KMS-11 (cell line): ENCODE measurements around the gene WNT7A.

ENCODE experiments used
- H2AFZ ChIP-seq: fragments of 200-600 bp; sonication (generic); 2 replicates; pipeline ENCODE4 v1.6.1; 2016; ENCODE audit warnings: antibody characterized with exemption, mixed run types, low read depth
- H3K27ac ChIP-seq: fragments of 200-600 bp; sonication (generic); 2 replicates; pipeline ENCODE4 v1.6.1; 2016; ENCODE audit warnings: mild to moderate bottlenecking, mixed run types
- H3K27me3 ChIP-seq: fragments of 200-600 bp; sonication (generic); 2 replicates; pipeline ENCODE4 v1.6.1; 2017; ENCODE audit warnings: mild to moderate bottlenecking, low read depth, mixed run types, moderate library complexity; ENCODE audit not compliant: insufficient read depth
- H3K36me3 ChIP-seq: fragments of 200-600 bp; sonication (generic); 2 replicates; pipeline ENCODE4 v1.6.1; 2017; ENCODE audit warnings: mild to moderate bottlenecking, mixed run types; ENCODE audit not compliant: insufficient read depth
- H3K4me1 ChIP-seq: fragments of 200-600 bp; sonication (generic); 2 replicates; pipeline ENCODE4 v1.6.1; 2016; ENCODE audit warnings: mild to moderate bottlenecking, low read depth, mixed run types; ENCODE audit not compliant: poor library complexity, severe bottlenecking
- H3K4me2 ChIP-seq: fragments of 200-600 bp; sonication (generic); 2 replicates; pipeline ENCODE4 v1.7.0; 2016; ENCODE audit warnings: mild to moderate bottlenecking, mixed run types
- H3K4me3 ChIP-seq: fragments of 200-600 bp; sonication (generic); IDR thresholded peaks from 2 replicates; pipeline ENCODE4 v1.6.1; 2017; ENCODE audit warnings: low read depth, low read length, mixed read lengths; ENCODE audit not compliant: insufficient read depth
- H3K79me2 ChIP-seq: fragments of 200-600 bp; sonication (generic); 2 replicates; pipeline ENCODE4 v1.6.1; 2016; ENCODE audit warnings: low read depth, mixed run types; ENCODE audit not compliant: insufficient read depth
- H3K9ac ChIP-seq: fragments of 200-600 bp; sonication (generic); 2 replicates; pipeline ENCODE4 v1.6.1; 2016; ENCODE audit warnings: mild to moderate bottlenecking, mixed run types
- H4K20me1 ChIP-seq: fragments of 200-600 bp; sonication (generic); 2 replicates; pipeline ENCODE4 v1.6.1; 2016; ENCODE audit warnings: mild to moderate bottlenecking, mixed run types; ENCODE audit not compliant: insufficient read depth
- CTCF ChIP-seq: fragments of 200-600 bp; sonication (generic); conservative IDR thresholded peaks from 2 replicates; pipeline ENCODE4 v1.6.1; 2017; ENCODE audit warnings: low read depth, mild to moderate bottlenecking, antibody characterized with exemption, low read length, moderate library complexity, mixed read lengths

WNT7A gene

GRCh38 chr3:13824521-13825310 is 55.2 kb downstream of the WNT7A start:
- Histone ChIP-seq H3K9ac (no peak overlapping the region), H3K79me2 (no peaks in the 10 kb centered on the region), H3K4me1 (no peaks in the 10 kb centered on the region), H2AFZ (no peak overlapping the region), H3K4me2 (no peak overlapping the region), H3K27me3 (no peaks in the 10 kb centered on the region; the same call in 1 of the 2 replicates), H3K4me3 (no peak overlapping the region), H4K20me1 (no peaks in the 10 kb centered on the region), H3K27ac (no peak overlapping the region), H3K36me3 (no peaks in the 10 kb centered on the region)
- TF ChIP-seq CTCF = no peak

- no peak overlapping the region for H3K9ac ChIP-seq
- no peaks in the 10 kb centered on the region for H4K20me1 ChIP-seq
- H2AFZ ChIP-seq = no peak overlapping the region
- H3K4me3 ChIP-seq = no peak overlapping the region
- H3K4me2 ChIP-seq = no peak overlapping the region
- no peaks in the 10 kb centered on the region for H3K79me2 ChIP-seq
- no peak overlapping the region for H3K27ac ChIP-seq
- H3K4me1 ChIP-seq = no peaks in the 10 kb centered on the region
- H3K36me3 ChIP-seq = no peaks in the 10 kb centered on the region
- no peak for TF ChIP-seq CTCF
- H3K27me3 ChIP-seq = no peaks in the 10 kb centered on the region; the same call in 1 of the 2 replicates
These were observed 56.2 kb downstream of the WNT7A start for GRCh38 chr3:13823692-13824091.

- Histone ChIP-seq H3K4me3 (no peak overlapping the region), H3K27me3 (no peaks in the 10 kb centered on the region; the same call in 1 of the 2 replicates), H3K27ac (no peak overlapping the region), H3K9ac (no peak overlapping the region), H3K4me1 (no peaks in the 10 kb centered on the region), H3K36me3 (no peaks in the 10 kb centered on the region), H2AFZ (no peak overlapping the region), H4K20me1 (no peaks in the 10 kb centered on the region), H3K4me2 (no peak overlapping the region), H3K79me2 (no peaks in the 10 kb centered on the region)
- no peak for TF ChIP-seq CTCF
These were observed 56.8 kb downstream of the WNT7A start for GRCh38 chr3:13822871-13823585.

- Histone ChIP-seq H3K4me3 (no peak overlapping the region), H3K4me1 (no peaks in the 10 kb centered on the region), H2AFZ (no peak overlapping the region), H3K36me3 (no peaks in the 10 kb centered on the region), H3K27ac (no peak overlapping the region), H3K27me3 (no peaks in the 10 kb centered on the region; the same call in 1 of the 2 replicates), H3K79me2 (no peaks in the 10 kb centered on the region), H4K20me1 (no peaks in the 10 kb centered on the region), H3K4me2 (no peak overlapping the region), H3K9ac (no peak overlapping the region)
- TF ChIP-seq CTCF = no peak
These were observed 57.8 kb downstream of the WNT7A start for GRCh38 chr3:13822042-13822441.
